ENCODE measurements around the gene DDR1.
"Not testable (repeated sequence)": the region's sequence is repeated elsewhere in the genome, so short reads cannot be mapped to it uniquely, and the experiment has no call there.

The DDR1 gene

GRCh38 chr6:30926644-30927043, 42.3 kb downstream of the DDR1 start:
- H3K4me3 ChIP-seq (ENCODE audit: low read depth, low read length), result no peak overlapping the region
- DNase-seq (ENCODE audit: low read depth), result peak; percentile 63
- TF ChIP-seq CTCF (conservative IDR thresholded peaks at IDR 0.05; ENCODE audit: low read depth, low read length), result no peak

GRCh38 chr6:30927080-30927479, 42.8 kb downstream of the DDR1 start:
- DNase-seq (ENCODE audit: low read depth); H3K4me3 ChIP-seq (ENCODE audit: low read depth, low read length): not testable (repeated sequence)

DNA sequence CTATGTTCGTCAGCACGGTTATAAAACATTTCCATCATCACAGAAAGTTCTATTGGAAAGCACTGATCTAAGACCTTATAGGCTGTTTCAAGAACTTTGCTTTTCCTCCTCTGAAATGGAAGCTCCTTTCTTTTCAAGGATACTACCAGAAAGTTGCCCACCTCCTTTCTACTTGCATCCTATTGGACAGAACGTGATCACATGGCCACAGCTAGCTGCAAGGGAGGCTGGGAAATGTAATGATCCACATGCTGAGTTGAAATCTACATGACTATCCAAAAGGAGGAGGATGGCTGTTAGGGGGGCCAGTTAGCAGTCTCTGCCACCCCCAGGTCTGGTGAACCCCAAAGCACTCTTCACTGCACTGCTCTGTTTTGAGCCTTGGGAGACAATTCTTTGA, 44.4 kb downstream of the DDR1 start:
- no peak for DNase-seq (ENCODE audit: low read depth)
- H3K4me3 ChIP-seq (ENCODE audit: low read depth, low read length), result no peak overlapping the region
- TF ChIP-seq CTCF (conservative IDR thresholded peaks at IDR 0.05; ENCODE audit: low read depth, low read length), result no peak

GRCh38 chr6:30930506-30930905, 46.2 kb downstream of the DDR1 start:
- no peak for DNase-seq (ENCODE audit: low read depth)
- H3K4me3 ChIP-seq (ENCODE audit: low read depth, low read length), result no peak overlapping the region
- TF ChIP-seq CTCF (conservative IDR thresholded peaks at IDR 0.05; ENCODE audit: low read depth, low read length), result no peak

DNA sequence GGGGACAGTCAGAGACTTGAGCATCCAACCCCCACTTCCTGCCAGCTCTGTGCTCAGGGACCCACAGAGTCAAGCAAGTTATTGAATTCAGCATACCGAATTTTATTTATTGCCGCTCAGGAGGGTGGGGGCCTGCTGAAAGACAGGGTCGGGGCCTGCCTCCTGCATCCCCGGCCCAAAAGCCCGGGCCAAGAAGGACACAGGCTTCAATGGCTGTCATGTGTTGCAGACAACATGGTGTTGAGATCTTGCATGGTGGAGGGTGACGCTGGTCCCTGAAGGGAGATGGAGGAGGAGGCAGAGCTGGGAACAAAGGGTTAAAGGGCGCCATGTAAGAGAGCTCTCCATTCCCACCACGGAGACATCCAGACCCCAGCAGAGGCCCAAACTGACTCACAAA, 47.0 kb downstream of the DDR1 start:
- no peak overlapping the region for H3K4me3 ChIP-seq (ENCODE audit: low read depth, low read length)
- DNase-seq (ENCODE audit: low read depth), result no peak
- TF ChIP-seq CTCF (conservative IDR thresholded peaks at IDR 0.05; ENCODE audit: low read depth, low read length), result no peak

GRCh38 chr6:30931969-30932645, 47.8 kb downstream of the DDR1 start, which contains the start of gene SFTA2:
SFTA2 (minus strand) TSS chr6:30932170; CDS start chr6:30932096, 74 bp downstream.
- DNase-seq (ENCODE audit: low read depth), result no peak
- no peak for TF ChIP-seq CTCF (conservative IDR thresholded peaks at IDR 0.05; ENCODE audit: low read depth, low read length)
- H3K4me3 ChIP-seq (ENCODE audit: low read depth, low read length), result no peak within 1 kb of the TSS

- no peak overlapping the region for H3K4me3 ChIP-seq (ENCODE audit: low read depth, low read length)
- TF ChIP-seq CTCF (conservative IDR thresholded peaks at IDR 0.05; ENCODE audit: low read depth, low read length), result no peak
- DNase-seq (ENCODE audit: low read depth), result no peak
These were observed 48.5 kb downstream of the DDR1 start for GRCh38 chr6:30932665-30933365.

All from choroid plexus epithelial cell (primary cell).